HUES64 (cell line): ENCODE measurements around the gene SNRPF.

Experiments used
- H3K27ac ChIP-seq: 2 replicates; pipeline ENCODE4 v1.7.0; 2013; ENCODE audit warnings: low read depth, low read length, inconsistent platforms
- H3K27me3 ChIP-seq: 2 replicates; pipeline ENCODE4 v1.6.1; 2013; ENCODE audit warnings: mild to moderate bottlenecking, low read length; ENCODE audit not compliant: insufficient read depth
- H3K36me3 ChIP-seq: 2 replicates; pipeline ENCODE4 v1.6.1; 2013; ENCODE audit warnings: mild to moderate bottlenecking, low read length; ENCODE audit not compliant: insufficient read depth
- H3K4me1 ChIP-seq: 2 replicates; pipeline ENCODE4 v1.6.1; 2013; ENCODE audit warnings: mild to moderate bottlenecking, low read length, moderate library complexity; ENCODE audit not compliant: insufficient read depth
- H3K4me3 ChIP-seq: 2 replicates; pipeline ENCODE4 v1.5.1; 2013; ENCODE audit warnings: mild to moderate bottlenecking, low read length, moderate library complexity
- H3K9ac ChIP-seq: 2 replicates; pipeline ENCODE4 v1.6.1; 2013; ENCODE audit warnings: mild to moderate bottlenecking, low read depth, low read length
- H3K9me3 ChIP-seq: 2 replicates; pipeline ENCODE4 v1.6.1; 2013; ENCODE audit warnings: low read depth, low read length; ENCODE audit not compliant: insufficient read depth
- WGBS: fragments of 150-250, 120-280 bp; methylation state at CpG from one replicate; pipeline ENCODE4 v1.1.7; 2013; ENCODE audit warnings: missing lambda C conversion rate; 5-methylcytosine and 5-hydroxymethylcytosine counted together

Gene SNRPF

GRCh38 chr12:95887311-95887710 lies 28.6 kb downstream of the SNRPF start:
- H3K27ac ChIP-seq, result no peak overlapping the region
- H3K27me3 ChIP-seq, result no peaks in the 10 kb centered on the region
- WGBS, result 88% methylated on average over 5 of the region's 5 CpGs
- no peaks in the 10 kb centered on the region for H3K4me1 ChIP-seq
- no peak overlapping the region for H3K4me3 ChIP-seq
- no peaks in the 10 kb centered on the region for H3K36me3 ChIP-seq
- H3K9me3 ChIP-seq, result peaks cover 10% of the 10 kb centered on the region; the same call in 1 of the 2 replicates
- H3K9ac ChIP-seq, result no peak overlapping the region

DNA sequence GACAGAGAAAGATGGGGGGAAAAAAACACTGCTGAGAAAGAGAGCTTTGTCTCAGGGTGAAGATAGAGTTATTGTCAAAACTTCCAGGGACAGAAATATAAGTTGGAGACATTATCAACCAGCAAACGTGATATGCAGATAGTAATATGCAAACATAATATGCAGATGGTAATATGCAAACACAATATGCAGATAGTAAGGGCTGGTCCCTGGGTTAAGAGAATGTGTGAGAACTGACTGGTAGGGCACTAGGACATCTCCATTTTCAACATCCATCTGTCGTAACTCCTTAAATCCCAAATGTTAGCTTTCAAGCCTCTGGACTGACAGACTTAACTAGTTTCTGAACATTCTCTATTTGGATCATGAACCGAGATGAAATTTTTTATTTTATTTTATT lies 32.2 kb downstream of the SNRPF start:
- no peak overlapping the region for H3K27ac ChIP-seq
- H3K4me3 ChIP-seq, result no peak overlapping the region
- 100% methylated on average over 3 of the region's 3 CpGs for WGBS
- H3K36me3 ChIP-seq, result no peaks in the 10 kb centered on the region
- no peaks in the 10 kb centered on the region for H3K27me3 ChIP-seq
- no peak overlapping the region for H3K9ac ChIP-seq
- no peaks in the 10 kb centered on the region for H3K4me1 ChIP-seq
- H3K9me3 ChIP-seq, result no peaks in the 10 kb centered on the region

GRCh38 chr12:95896846-95897245 lies 38.1 kb downstream of the SNRPF start:
- WGBS, result 78% methylated on average over 4 of the region's 4 CpGs

DNA sequence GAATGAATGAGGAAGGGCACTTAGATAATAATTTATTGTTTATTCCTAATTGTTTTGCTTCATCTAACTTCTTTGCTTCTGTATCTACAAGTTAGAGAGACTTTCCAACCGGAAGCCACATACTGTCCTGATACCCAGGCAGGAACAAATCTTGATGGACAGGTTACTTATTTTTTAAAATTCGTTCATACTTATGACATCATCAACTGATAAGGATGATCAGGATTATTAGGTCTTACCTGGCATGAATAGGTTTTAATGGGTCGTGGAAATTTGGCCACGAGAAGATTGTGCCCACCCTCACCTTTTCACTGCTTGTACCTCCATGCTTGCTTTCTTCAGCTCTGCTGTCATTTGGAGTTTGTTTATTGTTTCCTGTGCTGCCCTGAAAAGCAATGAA lies 39.3 kb downstream of the SNRPF start:
- 90% methylated on average over 4 of the region's 4 CpGs for WGBS
- H3K27ac ChIP-seq, result no peak overlapping the region
- no peaks in the 10 kb centered on the region for H3K36me3 ChIP-seq
- no peak overlapping the region for H3K9ac ChIP-seq
- H3K9me3 ChIP-seq, result peaks cover 4% of the 10 kb centered on the region
- no peaks in the 10 kb centered on the region for H3K4me1 ChIP-seq
- no peaks in the 10 kb centered on the region for H3K27me3 ChIP-seq
- no peak overlapping the region for H3K4me3 ChIP-seq

More at GRCh38 chr12:95896846-95897245, 38.1 kb downstream of the SNRPF start:
- Histone ChIP-seq H3K4me1 (no peaks in the 10 kb centered on the region), H3K9ac (no peak overlapping the region), H3K27me3 (no peaks in the 10 kb centered on the region), H3K9me3 (no peaks in the 10 kb centered on the region), H3K27ac (no peak overlapping the region), H3K4me3 (no peak overlapping the region), H3K36me3 (no peaks in the 10 kb centered on the region)

- no peaks in the 10 kb centered on the region for H3K4me1 ChIP-seq
- H3K9ac ChIP-seq, result no peak overlapping the region
- H3K27ac ChIP-seq, result no peak overlapping the region
- no peak overlapping the region for H3K4me3 ChIP-seq
- H3K36me3 ChIP-seq, result no peaks in the 10 kb centered on the region
- H3K9me3 ChIP-seq, result 0 out of 2 replicates have a peak, but pooled peaks cover 4% of the 10 kb centered on the region
- no peaks in the 10 kb centered on the region for H3K27me3 ChIP-seq
Observed at GRCh38 chr12:95908573-95908972, 49.8 kb downstream of the SNRPF start.

- no peaks in the 10 kb centered on the region for H3K4me1 ChIP-seq
- no peak overlapping the region for H3K9ac ChIP-seq
- no peak overlapping the region for H3K27ac ChIP-seq
- no peak overlapping the region for H3K4me3 ChIP-seq
- no peaks in the 10 kb centered on the region for H3K36me3 ChIP-seq
- WGBS, result 95% methylated on average over 3 of the region's 3 CpGs
- H3K9me3 ChIP-seq, result 0 out of 2 replicates have a peak, but pooled peaks cover 2% of the 10 kb centered on the region
- no peaks in the 10 kb centered on the region for H3K27me3 ChIP-seq
Observed at GRCh38 chr12:95909871-95910270, 51.1 kb downstream of the SNRPF start.
